ENCODE data around the gene PRR5L.
A peak's percentile ranks its signal among the peaks of the same experiment; 100 is the strongest.

Gene PRR5L

DNA sequence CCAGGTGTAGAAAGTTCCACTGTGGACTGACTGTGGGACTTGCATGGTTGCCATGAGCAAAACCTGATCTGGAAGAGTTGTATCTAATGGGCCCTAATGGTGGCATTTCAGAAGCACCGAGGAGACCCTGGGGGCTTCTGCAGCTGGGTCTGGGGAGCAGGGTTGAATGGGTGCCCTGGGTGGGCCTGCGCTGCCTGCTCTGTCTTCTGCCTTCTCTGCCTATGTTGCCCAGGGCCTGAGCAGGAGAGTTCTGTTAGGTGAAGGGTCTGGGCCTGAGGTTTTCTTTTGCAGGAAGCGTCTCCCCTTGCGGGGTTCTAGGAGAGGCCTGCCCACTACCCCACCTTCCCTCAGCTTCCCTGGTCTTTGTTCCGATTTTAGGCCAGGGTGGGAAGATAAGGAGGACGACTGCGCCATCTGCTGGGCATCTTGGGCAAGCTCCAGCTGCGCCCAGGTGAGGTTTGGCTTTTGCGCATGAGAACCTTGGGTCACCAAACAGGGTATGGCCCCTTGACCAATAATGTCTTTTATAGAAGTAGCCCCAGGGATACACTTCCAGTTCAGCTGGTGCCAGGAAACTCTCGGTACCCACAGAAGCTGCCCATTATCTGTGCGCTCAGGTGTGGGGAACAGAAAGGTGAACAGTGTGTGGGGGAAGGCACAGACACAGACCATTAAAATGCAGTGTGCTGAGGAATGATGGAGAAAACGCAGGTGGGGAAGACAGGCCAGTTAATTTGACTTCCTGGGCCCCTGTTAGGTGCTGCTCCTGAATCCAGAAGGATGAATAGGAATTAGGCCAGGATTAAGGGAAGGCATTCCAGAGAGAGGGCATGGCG lies 30.1 kb upstream of the PRR5L start:
- no peaks in the 10 kb centered on the region for H3K9me2 ChIP-seq (replicated peaks; ENCODE audit: control insufficient read depth, low read length)
- no peaks in the 10 kb centered on the region for H3K27me3 ChIP-seq (ENCODE audit: control insufficient read depth, low read length)
- no peak for TF ChIP-seq EZH2phosphoT487 (IDR thresholded peaks at IDR 0.05; ENCODE audit: borderline replicate concordance, low read length)
- TF ChIP-seq, protein P1, sequence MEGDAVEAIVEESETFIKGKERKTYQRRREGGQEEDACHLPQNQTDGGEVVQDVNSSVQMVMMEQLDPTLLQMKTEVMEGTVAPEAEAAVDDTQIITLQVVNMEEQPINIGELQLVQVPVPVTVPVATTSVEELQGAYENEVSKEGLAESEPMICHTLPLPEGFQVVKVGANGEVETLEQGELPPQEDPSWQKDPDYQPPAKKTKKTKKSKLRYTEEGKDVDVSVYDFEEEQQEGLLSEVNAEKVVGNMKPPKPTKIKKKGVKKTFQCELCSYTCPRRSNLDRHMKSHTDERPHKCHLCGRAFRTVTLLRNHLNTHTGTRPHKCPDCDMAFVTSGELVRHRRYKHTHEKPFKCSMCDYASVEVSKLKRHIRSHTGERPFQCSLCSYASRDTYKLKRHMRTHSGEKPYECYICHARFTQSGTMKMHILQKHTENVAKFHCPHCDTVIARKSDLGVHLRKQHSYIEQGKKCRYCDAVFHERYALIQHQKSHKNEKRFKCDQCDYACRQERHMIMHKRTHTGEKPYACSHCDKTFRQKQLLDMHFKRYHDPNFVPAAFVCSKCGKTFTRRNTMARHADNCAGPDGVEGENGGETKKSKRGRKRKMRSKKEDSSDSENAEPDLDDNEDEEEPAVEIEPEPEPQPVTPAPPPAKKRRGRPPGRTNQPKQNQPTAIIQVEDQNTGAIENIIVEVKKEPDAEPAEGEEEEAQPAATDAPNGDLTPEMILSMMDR (IDR thresholded peaks at IDR 0.05; ENCODE audit: low read depth, low read length, poor library complexity, severe bottlenecking): peak; percentile 91
- no peaks in the 10 kb centered on the region for H3K79me2 ChIP-seq (ENCODE audit: control insufficient read depth, low read length)
- H3K4me3 ChIP-seq (ENCODE audit: low read length): no peak overlapping the region
- H3K36me3 ChIP-seq (ENCODE audit: control insufficient read depth, low read length): no peaks in the 10 kb centered on the region
- no peaks in the 10 kb centered on the region for H3K9me3 ChIP-seq (ENCODE audit: control insufficient read depth, insufficient read depth, low read length)
- H3K4me2 ChIP-seq (ENCODE audit: low read length): no peak overlapping the region
- H3F3A ChIP-seq (ENCODE audit: control insufficient read depth, insufficient read depth): no peaks in the 10 kb centered on the region
- H3K27ac ChIP-seq (ENCODE audit: low read depth, low read length): no peak overlapping the region
- H4K20me1 ChIP-seq (ENCODE audit: control insufficient read depth, insufficient read depth, low read depth, low read length): no peaks in the 10 kb centered on the region
- H3K4me1 ChIP-seq (ENCODE audit: control insufficient read depth, low read length): no peaks in the 10 kb centered on the region

DNA sequence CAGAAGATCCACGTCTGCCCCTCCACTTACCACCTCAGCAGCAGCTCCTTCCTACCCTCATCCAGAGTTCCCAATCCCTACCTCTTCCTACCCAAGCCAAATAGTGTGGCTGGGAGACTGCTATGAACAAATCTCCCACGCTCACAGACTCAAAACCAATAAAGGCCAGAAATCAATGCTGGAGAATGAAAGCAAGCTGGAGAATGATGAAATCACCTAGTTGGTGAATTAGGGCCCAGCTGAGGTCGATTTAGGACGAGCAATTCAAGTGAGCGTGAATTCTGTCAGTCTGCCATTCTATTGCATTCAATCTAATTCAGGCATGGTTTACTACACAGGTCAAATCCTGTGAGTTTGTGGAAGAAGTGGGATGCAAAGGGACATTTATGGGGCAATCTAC lies 29.3 kb upstream of the PRR5L start:
- no peaks in the 10 kb centered on the region for H3K4me1 ChIP-seq (ENCODE audit: control insufficient read depth, low read length)
- H4K20me1 ChIP-seq (ENCODE audit: control insufficient read depth, insufficient read depth, low read depth, low read length): no peaks in the 10 kb centered on the region
- TF ChIP-seq, protein P1 (IDR thresholded peaks at IDR 0.05; ENCODE audit: low read depth, low read length, poor library complexity, severe bottlenecking): no peak
- no peak for TF ChIP-seq EZH2phosphoT487 (IDR thresholded peaks at IDR 0.05; ENCODE audit: borderline replicate concordance, low read length)

DNA sequence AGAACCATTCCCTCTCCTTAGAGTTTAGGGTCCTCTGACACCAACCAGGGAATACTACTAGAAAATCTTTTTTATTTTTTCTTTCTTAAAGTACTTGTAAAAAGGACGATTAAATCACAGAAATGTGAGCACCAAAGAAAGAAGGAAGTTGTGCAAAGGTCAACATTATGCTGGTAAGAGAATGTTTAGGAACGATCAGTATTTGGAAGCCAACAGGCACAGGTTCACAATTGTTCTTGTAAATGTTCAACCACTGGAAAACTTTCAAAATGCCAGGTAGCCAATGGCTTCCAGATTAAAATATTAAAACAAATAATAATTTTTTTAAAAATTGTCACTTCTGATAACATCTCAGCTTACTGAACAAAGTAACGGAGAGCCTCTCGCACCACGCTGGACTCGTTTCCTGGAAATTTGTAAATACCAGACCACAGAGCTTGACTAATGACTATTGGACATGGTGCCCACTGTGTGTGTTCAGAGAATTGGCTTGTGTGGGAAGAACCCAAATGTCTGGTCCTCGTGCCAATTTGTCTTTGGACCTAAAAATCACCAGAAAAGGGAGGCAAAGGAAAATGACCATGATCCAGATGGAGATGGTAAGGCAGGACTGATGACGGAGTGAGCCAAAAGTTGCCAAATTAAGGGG lies 27.6 kb upstream of the PRR5L start:
- H3K4me2 ChIP-seq (ENCODE audit: low read length): no peak overlapping the region
- no peak overlapping the region for H3K4me3 ChIP-seq (ENCODE audit: low read length)
- no peaks in the 10 kb centered on the region for H3K36me3 ChIP-seq (ENCODE audit: control insufficient read depth, low read length)
- TF ChIP-seq, protein P1 (IDR thresholded peaks at IDR 0.05; ENCODE audit: low read depth, low read length, poor library complexity, severe bottlenecking): no peak
- no peak for TF ChIP-seq EZH2phosphoT487 (IDR thresholded peaks at IDR 0.05; ENCODE audit: borderline replicate concordance, low read length)
- no peaks in the 10 kb centered on the region for H4K20me1 ChIP-seq (ENCODE audit: control insufficient read depth, insufficient read depth, low read depth, low read length)
- H3K9me2 ChIP-seq (replicated peaks; ENCODE audit: control insufficient read depth, low read length): no peaks in the 10 kb centered on the region
- no peaks in the 10 kb centered on the region for H3F3A ChIP-seq (ENCODE audit: control insufficient read depth, insufficient read depth)
- no peaks in the 10 kb centered on the region for H3K4me1 ChIP-seq (ENCODE audit: control insufficient read depth, low read length)
- no peak overlapping the region for H3K27ac ChIP-seq (ENCODE audit: low read depth, low read length)
- no peaks in the 10 kb centered on the region for H3K79me2 ChIP-seq (ENCODE audit: control insufficient read depth, low read length)
- H3K9me3 ChIP-seq (ENCODE audit: control insufficient read depth, insufficient read depth, low read length): no peaks in the 10 kb centered on the region
- H3K27me3 ChIP-seq (ENCODE audit: control insufficient read depth, low read length): no peaks in the 10 kb centered on the region

More for the DNA sequence above, 29.3 kb upstream of the PRR5L start:
- no peaks in the 10 kb centered on the region for H3K36me3 ChIP-seq (ENCODE audit: control insufficient read depth, low read length)
- H3F3A ChIP-seq (ENCODE audit: control insufficient read depth, insufficient read depth): no peaks in the 10 kb centered on the region
- no peaks in the 10 kb centered on the region for H3K79me2 ChIP-seq (ENCODE audit: control insufficient read depth, low read length)
- H3K9me3 ChIP-seq (ENCODE audit: control insufficient read depth, insufficient read depth, low read length): no peaks in the 10 kb centered on the region
- no peaks in the 10 kb centered on the region for H3K27me3 ChIP-seq (ENCODE audit: control insufficient read depth, low read length)
- no peak overlapping the region for H3K27ac ChIP-seq (ENCODE audit: low read depth, low read length)
- H3K4me3 ChIP-seq (ENCODE audit: low read length): no peak overlapping the region
- no peaks in the 10 kb centered on the region for H3K9me2 ChIP-seq (replicated peaks; ENCODE audit: control insufficient read depth, low read length)
- H3K4me2 ChIP-seq (ENCODE audit: low read length): no peak overlapping the region
